COR-L47 (cell line): Measurements from ENCODE around the gene KAZN.

Source experiments
- DNase-seq: peaks from one replicate; lab custom pipeline; 2025; lab: John Stamatoyannopoulos, UW

The KAZN gene

GRCh38 chr1:14713077-14713476 lies 114.6 kb downstream of the KAZN start:
- DNase-seq, result peak; percentile 85

- DNase-seq, result no peak
These were observed 116.8 kb downstream of the KAZN start for GRCh38 chr1:14715266-14715665.

- no peak for DNase-seq
These were observed 117.3 kb downstream of the KAZN start for GRCh38 chr1:14715802-14716201.

GRCh38 chr1:14716474-14716873 lies 118.0 kb downstream of the KAZN start:
- DNase-seq, result no peak

GRCh38 chr1:14718476-14718875 lies 120.0 kb downstream of the KAZN start:
- no peak for DNase-seq

GRCh38 chr1:14723401-14723800 lies 124.9 kb downstream of the KAZN start:
- DNase-seq, result no peak

GRCh38 chr1:14724246-14724645 lies 125.8 kb downstream of the KAZN start:
- no peak for DNase-seq

GRCh38 chr1:14724678-14725077 lies 126.2 kb downstream of the KAZN start:
- no peak for DNase-seq

- no peak for DNase-seq
These were observed 126.8 kb downstream of the KAZN start for GRCh38 chr1:14725238-14725637.

GRCh38 chr1:14725695-14726094 lies 127.2 kb downstream of the KAZN start:
- peak; percentile 48 for DNase-seq

- no peak for DNase-seq
These were observed 128.1 kb downstream of the KAZN start for GRCh38 chr1:14726606-14727005.

GRCh38 chr1:14728516-14728915 lies 130.0 kb downstream of the KAZN start:
- DNase-seq, result no peak

- no peak for DNase-seq
These were observed 134.2 kb downstream of the KAZN start for GRCh38 chr1:14732728-14733047.

GRCh38 chr1:14733048-14733778 lies 134.7 kb downstream of the KAZN start:
- DNase-seq, result no peak

GRCh38 chr1:14733779-14734140 lies 135.3 kb downstream of the KAZN start:
- DNase-seq, result no peak

GRCh38 chr1:14735841-14736240 lies 137.4 kb downstream of the KAZN start:
- no peak for DNase-seq

- no peak for DNase-seq
These were observed 139.1 kb downstream of the KAZN start for GRCh38 chr1:14737561-14738094.

- peak; percentile 90 for DNase-seq
These were observed 139.8 kb downstream of the KAZN start for GRCh38 chr1:14738235-14738634.

- DNase-seq, result no peak
These were observed 140.2 kb downstream of the KAZN start for GRCh38 chr1:14738647-14739046.

GRCh38 chr1:14739082-14739832 lies 140.8 kb downstream of the KAZN start:
- DNase-seq, result no peak

- peak; percentile 17 for DNase-seq
These were observed 141.5 kb downstream of the KAZN start for GRCh38 chr1:14740016-14740415.

GRCh38 chr1:14741082-14741481 lies 142.6 kb downstream of the KAZN start:
- DNase-seq, result no peak

- no peak for DNase-seq
These were observed 143.0 kb downstream of the KAZN start for GRCh38 chr1:14741532-14741931.
